ENCODE measurements around the gene SLC17A2. TPM values are rescaled to one million over a fixed set of nuclear protein-coding genes. Genes with fewer than 3 reads are reported as not detected.

SLC17A2 gene
- total and polyA plus RNA-seq, 2 of the 4 experiments (the other 2 are of a cell fraction) = not detected

GRCh38 chr6:25874118-25874517 is 56.4 kb downstream of the SLC17A2 start, which contains the start of gene SLC17A3:
TSS of gene SLC17A3 (minus strand) at chr6:25874243. CDS start at chr6:25868387, 5,856 bp downstream.
- POLR2A ChIA-PET (ENCODE audit: unreplicated experiment) = no interaction called here
- dilution Hi-C loops (cut with HindIII; ENCODE audit: low sequenced_read_pairs, unreplicated experiment) = no loop called here
- no peak within 1 kb of the TSS for H4K91ac ChIP-seq (ENCODE audit: insufficient read depth, low read depth, low read length)
- no peaks in the 10 kb centered on the region for H3K27me3 ChIP-seq (ENCODE audit: control insufficient read depth, insufficient read depth, low read length)
- no peaks in the 10 kb centered on the region for H3K4me1 ChIP-seq (ENCODE audit: control insufficient read depth, insufficient read depth, low read length)
- intact Hi-C loops (cut with micrococcal nuclease) = no loop called here
- in situ Hi-C loops (cut with MboI; ENCODE audit: low sequenced_read_pairs) = no loop called here
- CTCF ChIA-PET = no interaction called here
- H4K20me1 ChIP-seq (ENCODE audit: insufficient read depth, low read length) = no peaks in the 10 kb centered on the region
- no peak within 1 kb of the TSS for H2AK5ac ChIP-seq (ENCODE audit: low read depth, low read length)
- H2BK5ac ChIP-seq (ENCODE audit: low read depth, low read length, poor library complexity, severe bottlenecking) = no peak within 1 kb of the TSS
- H3K9me3 ChIP-seq (ENCODE audit: control insufficient read depth, insufficient read depth, low read length) = no peaks in the 10 kb centered on the region
- no TSS peak for BruUV-seq (replicated peaks)
- H3K56ac ChIP-seq (ENCODE audit: extremely low read depth, insufficient read depth, low read length) = no peak within 1 kb of the TSS
- H3K14ac ChIP-seq (replicated peaks; ENCODE audit: low read depth, low read length) = no peak within 1 kb of the TSS
- no peak within 1 kb of the TSS for H2BK15ac ChIP-seq (ENCODE audit: low read depth, low read length)
- no peak for ATAC-seq (ENCODE audit: low read depth)
- H4K8ac ChIP-seq (ENCODE audit: low read depth in 2 of 2, low read length in 2 of 2) = no peak within 1 kb of the TSS
- no peaks in the 10 kb centered on the region for H3K36me3 ChIP-seq (ENCODE audit: control insufficient read depth, insufficient read depth, low read length)
- no peak within 1 kb of the TSS for H3K4me3 ChIP-seq (ENCODE audit: insufficient read depth, low read depth, low read length)
- no peak within 1 kb of the TSS for H3K18ac ChIP-seq (ENCODE audit: low read depth, low read length)
- H3K79me1 ChIP-seq (ENCODE audit: low read depth in 1 of 2, low read length in 2 of 2) = no peaks in the 10 kb centered on the region
- H3K9me1 ChIP-seq (ENCODE audit: insufficient read depth, low read length) = no peaks in the 10 kb centered on the region
- H2AFZ ChIP-seq (replicated peaks; ENCODE audit: low read length, poor library complexity) = no peak within 1 kb of the TSS
- H3K23ac ChIP-seq (ENCODE audit: low read depth, low read length) = no peak within 1 kb of the TSS
- no peak for DNase-seq
- no peak within 1 kb of the TSS for H2BK20ac ChIP-seq (ENCODE audit: low read depth, low read length)
- no peak within 1 kb of the TSS for H3K27ac ChIP-seq (ENCODE audit: insufficient read depth, low read length)
- H3K4me2 ChIP-seq (ENCODE audit: low read depth, low read length) = no peak within 1 kb of the TSS
- TF ChIP-seq MAFK (IDR thresholded peaks at IDR 0.05; ENCODE audit: low read depth, low read length) = no peak
- no peak for TF ChIP-seq POLR2A (IDR thresholded peaks at IDR 0.05; ENCODE audit: low read depth, low read length)
- no peak for TF ChIP-seq RAD21 (IDR thresholded peaks at IDR 0.05; ENCODE audit: low read length)
- no peak for TF ChIP-seq RFX5 (IDR thresholded peaks at IDR 0.05; ENCODE audit: low read depth, low read length)
- TF ChIP-seq ELK1 (IDR thresholded peaks at IDR 0.05; ENCODE audit: borderline replicate concordance, low read depth, low read length) = no peak
- H2BK120ac ChIP-seq (ENCODE audit: low read depth, low read length) = no peak within 1 kb of the TSS
- H2AK9ac ChIP-seq (replicated peaks; ENCODE audit: low read depth, low read length, poor library complexity) = no peak within 1 kb of the TSS
- H3K4ac ChIP-seq (ENCODE audit: low read depth, low read length) = no peak within 1 kb of the TSS
- WGBS, 2 experiments (ENCODE audit: extremely low coverage in 2 of 2, insufficient read length in 1 of 2) = no CpG with 5 or more reads among the region's 3 CpGs
- no peak within 1 kb of the TSS for H4K5ac ChIP-seq (ENCODE audit: low read depth, low read length)
- no peak within 1 kb of the TSS for H3K9ac ChIP-seq (ENCODE audit: low read depth, low read length)

All from IMR-90 (cell line).